NCI-H524 (cell line): Measurements from ENCODE around the gene B3GNT5.

Source experiments
- DNase-seq, 2 experiments: peaks; one replicate each; lab custom pipeline; 2025; lab: John Stamatoyannopoulos, UW

Gene B3GNT5

GRCh38 chr3:183291497-183292031 lies 38.5 kb downstream of the B3GNT5 start:
- no peak for DNase-seq

- no peak for DNase-seq
Observed at GRCh38 chr3:183293966-183294365, 40.9 kb downstream of the B3GNT5 start.

- no peak for DNase-seq
Observed at GRCh38 chr3:183295211-183295610, 42.2 kb downstream of the B3GNT5 start.

GRCh38 chr3:183296944-183297343 lies 43.9 kb downstream of the B3GNT5 start:
- DNase-seq, result no peak

GRCh38 chr3:183298701-183299153 lies 45.7 kb downstream of the B3GNT5 start:
- DNase-seq, result peak; percentile 26 to 76

GRCh38 chr3:183299976-183300375 lies 46.9 kb downstream of the B3GNT5 start:
- no peak for DNase-seq

- no peak for DNase-seq
Observed at GRCh38 chr3:183300996-183301562, 48.0 kb downstream of the B3GNT5 start.

GRCh38 chr3:183301937-183302580 lies 49.0 kb downstream of the B3GNT5 start:
- DNase-seq, result no peak

- DNase-seq, result no peak
Observed at GRCh38 chr3:183303690-183304089, 50.6 kb downstream of the B3GNT5 start.

- DNase-seq, result no peak
Observed at GRCh38 chr3:183306798-183307671, 54.0 kb downstream of the B3GNT5 start.

- no peak for DNase-seq
Observed at GRCh38 chr3:183307749-183308148, 54.7 kb downstream of the B3GNT5 start.

- no peak for DNase-seq
Observed at GRCh38 chr3:183308751-183309150, 55.7 kb downstream of the B3GNT5 start.

- DNase-seq, result no peak
Observed at GRCh38 chr3:183309276-183309675, 56.2 kb downstream of the B3GNT5 start.

GRCh38 chr3:183310936-183311335 lies 57.9 kb downstream of the B3GNT5 start:
- DNase-seq, result no peak

- DNase-seq, result no peak
Observed at GRCh38 chr3:183312433-183312832, 59.4 kb downstream of the B3GNT5 start.

- no peak for DNase-seq
Observed at GRCh38 chr3:183313351-183313750, 60.3 kb downstream of the B3GNT5 start.

- DNase-seq, result no peak
Observed at GRCh38 chr3:183313764-183314163, 60.7 kb downstream of the B3GNT5 start.

GRCh38 chr3:183315739-183316138 lies 62.7 kb downstream of the B3GNT5 start:
- DNase-seq, result no peak

GRCh38 chr3:183317271-183317670 lies 64.2 kb downstream of the B3GNT5 start:
- no peak for DNase-seq

- DNase-seq, result no peak
Observed at GRCh38 chr3:183317886-183318865, 65.1 kb downstream of the B3GNT5 start.

GRCh38 chr3:183318877-183319276 lies 65.8 kb downstream of the B3GNT5 start:
- no peak for DNase-seq
